Mesothelial cell of epicardium (in vitro differentiated cells): ENCODE measurements around the gene NCOR1. TPM values are rescaled to one million over a fixed set of nuclear protein-coding genes. Genes with fewer than 3 reads are reported as not detected.
"Not testable (repeated sequence)": the region's sequence is repeated elsewhere in the genome, so short reads cannot be mapped to it uniquely, and the experiment has no call there.

ENCODE experiments used
- DNase-seq, 2 experiments: peaks; one replicate each; pipeline ENCODE4 v3.0.0; 2021; ENCODE audit warnings: low spot score in 2 of 2; ENCODE audit not compliant: unreplicated experiment in 2 of 2
- H3K27ac Mint-ChIP-seq: 2 replicates; pipeline ENCODE4 v1.8.0; 2021; ENCODE audit warnings: mixed read lengths
- H3K27me3 Mint-ChIP-seq: 2 replicates; pipeline ENCODE4 v1.8.0; 2021; ENCODE audit warnings: low read depth, mixed read lengths
- H3K36me3 Mint-ChIP-seq: 2 replicates; pipeline ENCODE4 v1.8.0; 2021; ENCODE audit warnings: mixed read lengths
- H3K4me1 Mint-ChIP-seq: 2 replicates; pipeline ENCODE4 v1.8.0; 2021; ENCODE audit warnings: mixed read lengths
- H3K4me3 Mint-ChIP-seq: 2 replicates; pipeline ENCODE4 v1.8.0; 2021; ENCODE audit warnings: mild to moderate bottlenecking, moderate library complexity, mixed read lengths
- H3K9me3 Mint-ChIP-seq: 2 replicates; pipeline ENCODE4 v1.8.0; 2021; ENCODE audit warnings: mixed read lengths
- total RNA-seq: library from RNA; stranded (reverse); gene quantifications from 3 replicates; pipeline ENCODE4 v1.2.1, GENCODE V29; 2021
- TF ChIP-seq, protein P1 (sequence below): fragments of 200-600 bp; sonication (generic); IDR thresholded peaks from one replicate; pipeline ENCODE4 v1.5.0; 2021; ENCODE audit warnings: antibody characterized with exemption; ENCODE audit not compliant: unreplicated experiment

NCOR1 gene
- total RNA-seq, 1 donor from 2014 or later, result 142 TPM

DNA sequence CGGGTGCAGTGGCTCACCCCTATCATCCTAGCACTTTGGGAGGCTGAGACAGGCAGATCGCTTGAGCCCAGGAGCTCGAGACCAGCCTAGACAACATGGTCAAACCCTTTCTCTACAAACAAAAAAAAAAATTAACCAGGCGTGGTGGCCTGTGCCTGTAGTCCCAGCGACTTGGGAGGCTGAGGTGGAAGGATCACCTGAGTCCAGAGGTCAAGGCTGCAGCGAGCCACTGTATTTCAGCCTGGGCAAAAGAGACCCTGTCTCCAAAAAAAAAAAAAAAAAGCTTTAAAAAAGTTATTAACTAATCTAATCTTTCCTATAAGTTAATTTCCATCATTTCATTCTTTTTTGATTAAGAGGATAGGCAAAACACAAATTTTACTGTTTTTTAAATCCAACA is 2.5 kb downstream of the NCOR1 start:
- H3K4me3 Mint-ChIP-seq, result no peak overlapping the region

DNA sequence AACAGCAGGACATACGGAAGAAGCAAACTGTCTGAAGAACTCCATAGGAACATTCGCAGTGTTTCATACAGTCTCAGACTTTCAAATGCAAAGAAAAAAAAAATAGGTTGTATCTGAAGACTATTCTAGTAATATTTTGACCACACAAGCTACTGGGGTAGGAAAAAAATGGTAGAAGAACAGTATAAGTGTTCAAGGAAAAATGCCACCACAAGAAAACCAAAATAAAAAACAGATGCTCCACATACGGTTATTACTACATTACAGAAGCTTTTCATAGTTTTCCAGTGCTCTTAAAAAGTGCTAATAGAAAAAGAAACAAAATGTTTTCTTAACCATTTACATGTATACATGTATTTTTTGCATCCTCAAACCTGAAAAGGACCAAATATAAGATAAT is 3.7 kb downstream of the NCOR1 start:
- H3K36me3 Mint-ChIP-seq, result no peaks in the 10 kb centered on the region
- no peaks in the 10 kb centered on the region for H3K27me3 Mint-ChIP-seq
- H3K27ac Mint-ChIP-seq, result peak overlapping the region; percentile 50
- DNase-seq, result no peak
- H3K4me3 Mint-ChIP-seq, result no peak overlapping the region
- TF ChIP-seq, protein P1, sequence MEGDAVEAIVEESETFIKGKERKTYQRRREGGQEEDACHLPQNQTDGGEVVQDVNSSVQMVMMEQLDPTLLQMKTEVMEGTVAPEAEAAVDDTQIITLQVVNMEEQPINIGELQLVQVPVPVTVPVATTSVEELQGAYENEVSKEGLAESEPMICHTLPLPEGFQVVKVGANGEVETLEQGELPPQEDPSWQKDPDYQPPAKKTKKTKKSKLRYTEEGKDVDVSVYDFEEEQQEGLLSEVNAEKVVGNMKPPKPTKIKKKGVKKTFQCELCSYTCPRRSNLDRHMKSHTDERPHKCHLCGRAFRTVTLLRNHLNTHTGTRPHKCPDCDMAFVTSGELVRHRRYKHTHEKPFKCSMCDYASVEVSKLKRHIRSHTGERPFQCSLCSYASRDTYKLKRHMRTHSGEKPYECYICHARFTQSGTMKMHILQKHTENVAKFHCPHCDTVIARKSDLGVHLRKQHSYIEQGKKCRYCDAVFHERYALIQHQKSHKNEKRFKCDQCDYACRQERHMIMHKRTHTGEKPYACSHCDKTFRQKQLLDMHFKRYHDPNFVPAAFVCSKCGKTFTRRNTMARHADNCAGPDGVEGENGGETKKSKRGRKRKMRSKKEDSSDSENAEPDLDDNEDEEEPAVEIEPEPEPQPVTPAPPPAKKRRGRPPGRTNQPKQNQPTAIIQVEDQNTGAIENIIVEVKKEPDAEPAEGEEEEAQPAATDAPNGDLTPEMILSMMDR, result no peak
- peaks cover 24% of the 10 kb centered on the region for H3K4me1 Mint-ChIP-seq
- H3K9me3 Mint-ChIP-seq, result no peaks in the 10 kb centered on the region

More for the DNA sequence above, 2.5 kb downstream of the NCOR1 start:
- no peaks in the 10 kb centered on the region for H3K27me3 Mint-ChIP-seq
- TF ChIP-seq, protein P1, result no peak
- no peak overlapping the region for H3K27ac Mint-ChIP-seq
- H3K36me3 Mint-ChIP-seq, result no peaks in the 10 kb centered on the region
- peaks cover 30% of the 10 kb centered on the region for H3K4me1 Mint-ChIP-seq
- no peaks in the 10 kb centered on the region for H3K9me3 Mint-ChIP-seq
- no peak for DNase-seq

DNA sequence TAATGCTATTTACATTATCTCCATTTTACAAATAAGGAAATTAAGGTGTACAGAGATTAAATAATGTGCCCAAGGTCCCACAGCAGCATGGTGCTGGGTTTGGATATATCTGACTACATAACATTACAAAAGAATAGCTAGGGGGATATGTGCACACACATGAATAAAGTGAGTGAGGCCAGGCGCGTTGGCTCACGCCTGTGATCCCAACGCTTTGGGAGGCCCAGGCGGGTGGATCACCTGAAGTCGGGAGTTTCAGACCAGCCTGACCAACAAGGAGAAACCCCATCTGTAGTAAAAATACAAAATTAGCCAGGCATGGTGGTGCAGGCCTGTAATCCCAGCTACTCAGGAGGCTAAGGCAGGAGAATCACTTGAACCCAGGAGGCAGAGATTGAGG is 10.6 kb downstream of the NCOR1 start:
- H3K27me3 Mint-ChIP-seq, DNase-seq, H3K36me3 Mint-ChIP-seq, H3K9me3 Mint-ChIP-seq, H3K4me3 Mint-ChIP-seq: not testable (repeated sequence)
- Mint-ChIP-seq H3K27ac (peak overlapping the region; percentile 38), H3K4me1 (peaks cover 31% of the 10 kb centered on the region)

DNA sequence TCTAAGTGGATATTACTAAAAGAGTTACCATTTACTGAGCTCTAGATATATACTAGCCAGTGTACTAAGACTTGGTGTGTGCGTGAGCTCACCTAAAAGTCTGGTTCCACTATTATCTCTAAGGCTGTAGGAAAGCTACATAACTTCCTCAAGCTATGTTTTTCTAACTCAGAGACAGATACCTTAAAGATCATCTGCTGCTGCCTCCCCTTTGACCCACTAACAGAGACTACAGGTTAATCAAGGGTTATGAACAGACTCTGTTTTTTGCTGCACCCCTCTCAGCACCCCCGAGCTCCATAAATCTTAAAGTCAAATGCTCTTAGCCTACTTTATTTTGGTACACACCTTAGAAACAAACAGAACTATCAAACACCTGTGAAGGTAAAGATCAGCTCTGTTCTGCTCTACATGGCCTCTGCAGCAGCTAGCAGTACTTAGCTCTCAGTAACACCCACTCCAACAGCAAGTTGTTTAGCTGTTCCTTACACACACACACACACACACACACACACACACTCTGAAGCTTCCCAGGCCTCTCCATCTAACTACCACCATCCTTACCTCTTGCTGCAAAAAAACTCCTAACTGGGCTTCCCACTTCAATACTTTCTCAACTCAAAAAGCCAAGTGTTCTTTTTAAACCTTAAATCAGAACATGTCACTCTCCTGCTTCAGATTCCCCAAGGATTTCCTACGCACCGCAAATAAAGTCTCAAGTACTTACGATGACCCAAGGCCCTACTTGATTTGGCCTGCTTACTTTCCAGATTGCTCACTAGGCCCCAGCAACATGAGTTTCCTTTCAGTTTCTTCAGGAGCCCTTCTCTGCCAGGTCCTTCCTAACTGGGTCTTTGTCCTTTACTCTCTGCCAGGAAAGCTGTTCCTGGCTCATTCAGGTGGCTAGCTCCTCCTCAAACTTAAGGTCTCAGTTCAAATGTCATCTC is 12.5 kb downstream of the NCOR1 start:
- Mint-ChIP-seq H3K4me1 (peaks cover 37% of the 10 kb centered on the region), H3K27ac (peak overlapping the region; percentile 72)
- not testable (repeated sequence) for H3K36me3 Mint-ChIP-seq, H3K9me3 Mint-ChIP-seq, H3K4me3 Mint-ChIP-seq, H3K27me3 Mint-ChIP-seq, DNase-seq

DNA sequence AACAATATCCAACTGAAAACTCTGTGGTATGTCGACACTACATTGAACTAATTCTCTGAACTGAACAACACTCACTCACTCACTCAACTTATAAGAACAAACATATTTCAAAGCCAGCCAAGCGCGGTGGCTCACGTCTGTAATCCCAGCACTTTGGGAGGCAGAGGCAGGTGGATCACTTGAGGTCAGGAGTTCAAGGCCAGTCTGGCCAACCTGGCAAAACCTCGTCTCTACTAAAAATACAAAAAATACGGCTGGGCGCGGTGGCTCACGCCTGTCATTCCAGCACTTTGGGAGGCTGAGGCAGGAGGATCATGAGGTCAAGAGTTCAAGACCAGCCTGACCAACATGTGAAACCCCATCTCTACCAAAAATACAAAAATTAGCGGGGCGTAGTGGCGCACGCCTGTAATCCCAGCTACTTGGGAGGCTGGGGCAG is 13.6 kb downstream of the NCOR1 start:
- not testable (repeated sequence) for H3K36me3 Mint-ChIP-seq, H3K9me3 Mint-ChIP-seq, H3K4me3 Mint-ChIP-seq, DNase-seq, H3K27me3 Mint-ChIP-seq
- Mint-ChIP-seq H3K4me1 (peaks cover 36% of the 10 kb centered on the region), H3K27ac (peak overlapping the region; percentile 21)

DNA sequence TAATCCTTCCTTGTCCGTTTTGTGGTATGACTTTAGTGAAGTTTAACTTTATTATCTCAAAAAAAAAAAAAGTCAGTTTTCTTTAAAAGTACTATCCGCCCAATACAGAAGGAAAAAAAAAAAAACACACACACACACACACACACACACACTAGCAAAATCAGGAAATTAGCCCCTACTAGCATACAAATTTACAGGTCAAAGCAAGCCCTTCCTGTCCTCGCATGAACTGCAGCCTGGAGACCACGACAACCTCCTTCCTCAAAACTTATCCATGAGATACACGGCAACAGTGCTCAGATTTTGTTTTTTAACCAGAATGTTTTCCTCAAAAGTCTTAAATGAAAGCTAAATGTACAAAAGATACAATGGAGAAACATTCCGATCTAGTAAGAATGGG is 16.2 kb downstream of the NCOR1 start:
- H3K4me3 Mint-ChIP-seq, result no peak overlapping the region
- DNase-seq, result no peak
- TF ChIP-seq, protein P1, result no peak

DNA sequence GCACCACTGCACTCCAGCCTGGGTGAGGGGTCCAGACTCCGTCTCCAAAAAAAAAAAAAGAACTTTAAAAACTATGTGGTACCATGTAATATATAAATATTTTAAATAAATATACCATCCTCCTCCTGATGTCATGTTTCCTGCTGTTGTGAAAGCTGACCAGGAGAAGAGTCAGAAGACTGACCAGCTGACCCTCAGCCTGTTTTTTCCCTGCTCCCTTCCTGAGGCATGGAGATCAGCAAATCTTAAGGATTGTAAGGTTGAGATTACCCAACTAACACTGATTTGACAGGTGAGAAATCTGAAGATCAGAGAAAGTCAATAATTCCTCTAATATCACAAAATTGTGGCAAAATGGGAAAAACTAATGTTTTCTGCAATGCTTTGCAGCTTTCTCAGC is 18.1 kb downstream of the NCOR1 start:
- Mint-ChIP-seq H3K4me3 (no peak overlapping the region), H3K4me1 (peaks cover 12% of the 10 kb centered on the region), H3K36me3 (peaks cover 28% of the 10 kb centered on the region), H3K27ac (no peak overlapping the region), H3K9me3 (no peaks in the 10 kb centered on the region), H3K27me3 (no peaks in the 10 kb centered on the region)
- TF ChIP-seq, protein P1, result no peak
- no peak for DNase-seq

More for the DNA sequence above, 16.2 kb downstream of the NCOR1 start:
- H3K27me3 Mint-ChIP-seq, result no peaks in the 10 kb centered on the region
- peaks cover 25% of the 10 kb centered on the region for H3K4me1 Mint-ChIP-seq
- H3K36me3 Mint-ChIP-seq, result peaks cover 18% of the 10 kb centered on the region
- H3K27ac Mint-ChIP-seq, result peak overlapping the region; percentile 32
- no peaks in the 10 kb centered on the region for H3K9me3 Mint-ChIP-seq

DNA sequence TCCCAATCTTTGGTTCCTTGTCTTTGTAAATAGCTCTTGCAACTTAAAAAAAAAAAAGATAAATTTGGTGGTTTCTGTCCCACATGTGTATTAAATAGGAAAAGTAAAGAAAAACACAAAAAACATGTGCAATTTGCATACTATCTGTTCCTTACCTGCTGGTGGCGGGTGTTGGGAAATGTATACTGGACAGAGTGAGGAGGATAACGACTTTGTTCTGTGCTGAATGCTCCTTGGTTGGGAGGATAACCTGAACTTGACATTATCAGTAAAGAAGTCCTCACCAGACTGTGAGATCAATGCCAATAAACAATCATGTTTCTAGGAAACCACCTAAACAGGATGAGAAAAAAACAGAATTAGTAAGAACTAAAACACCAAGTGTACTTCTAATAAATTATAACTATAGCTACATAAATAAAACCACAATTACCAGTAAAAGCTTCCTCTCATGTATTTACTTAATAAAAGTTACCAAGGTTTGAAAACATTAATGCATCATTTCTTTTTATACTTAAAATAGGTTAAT is 21.0 kb downstream of the NCOR1 start:
- not testable (repeated sequence) for H3K4me1 Mint-ChIP-seq, H3K9me3 Mint-ChIP-seq, H3K4me3 Mint-ChIP-seq, H3K27ac Mint-ChIP-seq, DNase-seq, H3K27me3 Mint-ChIP-seq
- peaks cover 31% of the 10 kb centered on the region for H3K36me3 Mint-ChIP-seq
